BJ (cell line): Measurements from ENCODE around the gene RFTN1. TPM values are rescaled to one million over a fixed set of nuclear protein-coding genes. Genes with fewer than 3 reads are reported as not detected.

ENCODE experiments used
- CTCF ChIA-PET: fragments of 350-600 bp; formaldehyde crosslinking; extraction: SDS; loops from one replicate; lab custom pipeline; 2021; ENCODE audit warnings: antibody characterized with exemption, inconsistent platforms; lab: Yijun Ruan, JAX
- POLR2A ChIA-PET: fragments of 300-600 bp; sonication (Branson Sonifier 250); formaldehyde crosslinking; extraction: SDS; loops from one replicate; lab custom pipeline; 2021; ENCODE audit warnings: antibody characterized with exemption; lab: Charles Lee
- DNase-seq: peaks from one replicate; pipeline ENCODE4 v3.0.0-alpha.2; 2011; ENCODE audit warnings: low read depth
- H3K27me3 ChIP-seq: 2 replicates; pipeline ENCODE4 v1.6.0; 2011; ENCODE audit warnings: low read length; ENCODE audit not compliant: control insufficient read depth, insufficient read depth
- H3K36me3 ChIP-seq: 2 replicates; pipeline ENCODE4 v1.5.1; 2011; ENCODE audit warnings: low read length; ENCODE audit not compliant: control insufficient read depth, insufficient read depth
- H3K4me3 ChIP-seq: 2 replicates; pipeline ENCODE4 v1.5.1; 2011; ENCODE audit warnings: low read depth, mild to moderate bottlenecking, control low read depth, low read length
- CTCF ChIP-seq: IDR thresholded peaks from 2 replicates; pipeline ENCODE4 v1.5.1; 2011; ENCODE audit warnings: low read depth, mild to moderate bottlenecking, control low read depth, inconsistent platforms, low read length, moderate library complexity; ENCODE audit not compliant: insufficient read depth
- polyA plus RNA-seq: library from polyadenylated mRNA; depleted of rRNA; stranded (reverse); fragments of >200 nt; gene quantifications from 2 replicates; pipeline ENCODE4 v1.2.3, GENCODE V29; 2011

The RFTN1 gene
- polyA plus RNA-seq, 1 experiment: 49.0 TPM

DNA sequence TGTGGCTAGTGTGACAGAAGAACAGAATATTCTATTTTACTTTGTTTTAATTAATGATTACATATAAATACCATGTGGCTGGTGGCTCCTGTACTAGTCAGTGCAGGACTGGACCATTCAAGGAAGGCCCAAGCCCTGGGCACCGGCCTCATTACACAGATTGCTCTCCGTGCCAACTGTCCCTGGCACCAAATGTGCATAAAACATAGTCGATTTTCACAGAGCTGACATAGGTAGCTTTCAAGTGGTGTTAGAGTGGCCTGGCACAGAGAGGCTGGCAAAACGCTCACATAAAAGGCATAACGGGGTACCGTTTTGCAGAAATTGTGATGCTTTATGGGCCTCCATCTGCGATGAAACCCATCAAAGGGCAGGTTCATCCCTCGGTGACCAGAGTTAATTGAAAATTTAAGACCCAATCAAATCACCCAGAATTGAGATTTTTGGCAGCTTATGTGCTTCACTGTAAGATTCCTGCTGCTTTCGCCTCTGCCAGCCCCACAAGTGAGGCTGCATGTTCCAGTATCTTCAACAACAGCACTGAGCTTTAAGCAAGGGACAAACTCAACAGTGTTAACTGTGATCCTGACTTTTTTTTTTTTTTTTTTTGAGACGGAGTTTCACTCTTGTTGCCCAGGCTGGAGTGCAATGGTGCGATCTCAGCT, 25.9 kb downstream of the RFTN1 start:
- TF ChIP-seq CTCF: no peak
- POLR2A ChIA-PET: no interaction called here
- CTCF ChIA-PET: no interaction called here
- DNase-seq: no peak
- no peaks in the 10 kb centered on the region for H3K27me3 ChIP-seq
- H3K4me3 ChIP-seq: no peak overlapping the region
- H3K36me3 ChIP-seq: peaks cover 3% of the 10 kb centered on the region

- CTCF ChIA-PET: no interaction called here
- DNase-seq: no peak
Observed at GRCh38 chr3:16486951-16487480, 26.5 kb downstream of the RFTN1 start.

DNA sequence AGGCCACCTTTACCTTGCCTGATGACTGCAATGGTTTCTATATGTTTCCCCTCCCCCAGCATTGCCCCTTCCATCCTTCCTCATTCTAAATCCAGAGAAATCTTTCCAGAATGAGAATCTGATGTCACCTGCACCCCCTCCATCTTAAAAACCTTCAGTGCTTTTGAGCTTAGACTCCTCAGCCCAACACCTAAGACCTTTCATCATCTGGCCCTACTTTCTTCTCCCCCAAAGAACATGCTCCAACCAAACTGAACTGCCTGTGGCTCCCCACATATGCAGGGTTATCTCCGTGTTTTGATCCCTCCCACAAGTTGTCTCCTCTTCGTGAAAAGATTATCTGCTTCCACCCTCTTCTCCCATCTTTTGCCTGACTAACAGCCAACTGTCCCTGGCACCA, 27.3 kb downstream of the RFTN1 start:
- Histone ChIP-seq H3K27me3 (no peaks in the 10 kb centered on the region), H3K4me3 (no peak overlapping the region), H3K36me3 (peaks cover 1% of the 10 kb centered on the region; the same call in 1 of the 2 replicates)
- POLR2A ChIA-PET: no interaction called here
- no peak for DNase-seq
- CTCF ChIA-PET: no interaction called here
- no peak for TF ChIP-seq CTCF

More at GRCh38 chr3:16486951-16487480, 26.5 kb downstream of the RFTN1 start:
- Histone ChIP-seq H3K36me3 (peaks cover 3% of the 10 kb centered on the region; the same call in 1 of the 2 replicates), H3K4me3 (no peak overlapping the region), H3K27me3 (no peaks in the 10 kb centered on the region)
- POLR2A ChIA-PET: no interaction called here
- TF ChIP-seq CTCF: no peak

DNA sequence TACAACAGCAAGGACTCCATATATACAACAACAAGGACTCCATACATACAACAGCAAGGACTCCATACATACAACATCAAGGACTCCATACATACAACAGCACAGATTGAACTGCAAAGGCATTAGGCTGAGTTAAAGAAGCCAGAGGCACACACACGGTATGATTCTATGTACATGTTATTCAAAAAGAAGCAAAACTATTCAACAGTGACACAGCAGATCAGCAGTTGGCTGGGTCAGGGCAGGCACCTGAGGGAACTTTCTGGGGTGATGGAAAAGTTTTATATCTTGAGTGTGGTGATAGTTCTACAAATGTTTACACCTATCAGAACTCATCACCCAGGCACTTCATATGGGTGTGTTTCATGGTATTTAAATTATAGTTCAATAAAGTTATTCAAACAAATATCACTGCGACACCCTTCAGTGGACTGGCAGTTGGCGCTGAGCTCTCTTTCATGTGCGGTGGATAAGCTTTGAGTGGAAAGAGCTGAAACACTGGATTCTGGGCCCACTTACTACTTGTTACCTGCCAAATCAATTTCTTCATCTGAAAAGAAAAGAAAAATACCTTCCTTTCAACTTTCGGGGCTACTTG, 28.0 kb downstream of the RFTN1 start:
- H3K4me3 ChIP-seq: no peak overlapping the region
- POLR2A ChIA-PET: interaction anchor here (1.0 kb wide), 1 partner anchor 19 kb away, joined by 4 read pairs; no protein-coding TSS in a partner anchor

More for the DNA sequence above, 28.0 kb downstream of the RFTN1 start:
- Histone ChIP-seq H3K27me3 (no peaks in the 10 kb centered on the region), H3K36me3 (no peaks in the 10 kb centered on the region)
- DNase-seq: no peak
- no peak for TF ChIP-seq CTCF
- CTCF ChIA-PET: no interaction called here
